ENCODE measurements around the gene THY1. TPM values are rescaled to one million over a fixed set of nuclear protein-coding genes. Genes with fewer than 3 reads are reported as not detected.

Gene THY1
- total and polyA plus RNA-seq, 2 of the 8 experiments (the other 6 are each of a cell fraction or from before 2014, with no cell fraction given), result 286 to 2,479 TPM

DNA sequence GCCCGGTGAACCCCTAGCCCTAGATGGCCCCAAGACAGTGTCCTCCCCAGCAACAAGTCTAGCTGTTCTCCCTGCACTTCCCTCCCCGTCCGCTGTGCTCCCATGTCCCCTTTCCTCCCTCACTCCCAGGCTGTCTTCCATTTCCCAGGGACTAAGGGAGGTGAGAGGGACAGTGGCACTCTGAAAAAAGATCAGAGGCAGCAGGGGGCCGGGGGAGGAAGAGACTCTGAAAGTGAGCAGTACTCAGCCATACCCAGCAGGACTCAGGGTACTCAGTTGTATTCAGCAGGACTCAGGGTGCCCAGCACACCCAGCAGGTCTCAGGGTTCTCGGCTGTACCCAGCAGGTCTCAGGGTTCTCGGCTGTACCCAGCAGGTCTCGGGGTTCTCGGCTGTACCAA is 48.4 kb upstream of the THY1 start:
- H3K23me2 ChIP-seq (ENCODE audit: low read depth, low read length), result peaks cover 5% of the 10 kb centered on the region; the same call in 1 of the 2 replicates

More for the DNA sequence above, 48.4 kb upstream of the THY1 start:
- H2AFZ ChIP-seq (ENCODE audit: low read length), result no peak overlapping the region
- no peak overlapping the region for H2AK5ac ChIP-seq (ENCODE audit: low read depth, low read length)
- H3K9ac ChIP-seq (replicated peaks in 1 of 4; ENCODE audit: extremely low read depth in 1 of 4, low read depth in 3 of 4, low read length in 3 of 4), result no peak overlapping the region
- FAIRE-seq, result no peak
- no peaks in the 10 kb centered on the region; a peak in 2 of 7 replicates for H3K27me3 ChIP-seq (replicated peaks in 1 of 4; ENCODE audit: control insufficient read depth in 3 of 4, extremely low read depth in 1 of 4, insufficient read depth in 3 of 4, low read length in 3 of 4)
- no peaks in the 10 kb centered on the region for H3K79me1 ChIP-seq (ENCODE audit: low read depth, low read length)
- no peak overlapping the region for H3K4ac ChIP-seq (replicated peaks; ENCODE audit: insufficient read length, low read depth, low read length)
- ChIA-PET POLR2A (ENCODE audit: partially characterized antibody) (interaction anchor here (0.9 to 1.6 kb wide), 5 partner anchors 48 to 89 kb away, joined by 3 to 8 read pairs (median 3); partner anchors contain the start of genes THY1 and USP2), CTCF (ENCODE audit: partially characterized antibody) (interaction anchor here (0.8 to 13.3 kb wide), 17 partner anchors 9 to 148 kb away, joined by 3 to 336 read pairs (median 4); partner anchors contain the start of gene USP2)
- peaks cover 0 to 13% (median under 1%) of the 10 kb centered on the region in 4 experiments; a peak in 5 of 7 replicates for H3K4me1 ChIP-seq (replicated peaks in 1 of 4; ENCODE audit: control insufficient read depth in 3 of 4, insufficient read depth in 4 of 4, low read length in 3 of 4)
- H3K36me3 ChIP-seq (ENCODE audit: control insufficient read depth in 2 of 4, insufficient read depth in 4 of 4, low read length in 3 of 4), result no peaks in the 10 kb centered on the region
- H3K18ac ChIP-seq (ENCODE audit: extremely low read depth, low read length), result no peak overlapping the region
- no peak overlapping the region for H3K4me3 ChIP-seq (ENCODE audit: extremely low read depth in 1 of 4, insufficient read depth in 2 of 4, low read depth in 3 of 4, low read length in 4 of 4)
- 81% methylated on average over 8 of the region's 8 CpGs; no CpG with 5 or more reads in 1 of the 2 experiments for WGBS, 2 experiments (ENCODE audit: extremely low coverage in 1 of 2, insufficient coverage in 1 of 2, insufficient read length in 1 of 2, insufficient replicate concordance in 2 of 2, low coverage in 1 of 2, low lambda C conversion rate in 2 of 2, missing lambda C conversion rate in 1 of 2)
- H3K23ac ChIP-seq (ENCODE audit: insufficient read length), result no peak overlapping the region
- TF ChIP-seq NRF1 (IDR thresholded peaks at IDR 0.05; ENCODE audit: low read depth, low read length) (no peak), ATF2 (IDR thresholded peaks at IDR 0.05; ENCODE audit: low read length) (no peak), POLR2A (IDR thresholded peaks at IDR 0.05; ENCODE audit: control extremely low read depth in 1 of 2, low read depth in 2 of 2, low read length in 2 of 2) (no peak), CBX8 (IDR thresholded peaks at IDR 0.05; ENCODE audit: borderline replicate concordance, low read depth, low read length) (no peak)
- TF ChIP-seq, protein P1, sequence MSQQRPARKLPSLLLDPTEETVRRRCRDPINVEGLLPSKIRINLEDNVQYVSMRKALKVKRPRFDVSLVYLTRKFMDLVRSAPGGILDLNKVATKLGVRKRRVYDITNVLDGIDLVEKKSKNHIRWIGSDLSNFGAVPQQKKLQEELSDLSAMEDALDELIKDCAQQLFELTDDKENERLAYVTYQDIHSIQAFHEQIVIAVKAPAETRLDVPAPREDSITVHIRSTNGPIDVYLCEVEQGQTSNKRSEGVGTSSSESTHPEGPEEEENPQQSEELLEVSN (IDR thresholded peaks at IDR 0.05), result no peak
- no peak overlapping the region for H4K91ac ChIP-seq (replicated peaks; ENCODE audit: insufficient read length, low read length)
- no peak overlapping the region for H4K8ac ChIP-seq (ENCODE audit: extremely low read depth, insufficient read depth, low read length)
- H2BK20ac ChIP-seq (ENCODE audit: low read length), result no peak overlapping the region
- H3K27ac ChIP-seq (ENCODE audit: low read depth, low read length), result no peak overlapping the region
- no peaks in the 10 kb centered on the region for H3K9me3 ChIP-seq (ENCODE audit: insufficient read depth in 2 of 2, low read depth in 1 of 2, low read length in 1 of 2)
- no peak overlapping the region for H3K56ac ChIP-seq (replicated peaks; ENCODE audit: insufficient read length, low read depth, low read length)
- no peak overlapping the region for H2BK15ac ChIP-seq (ENCODE audit: low read length)
- no peak overlapping the region for H3K14ac ChIP-seq (ENCODE audit: insufficient read length)
- no peak overlapping the region for H3K4me2 ChIP-seq (ENCODE audit: insufficient read depth in 1 of 2, low read depth in 2 of 2, low read length in 2 of 2)
- DNase-seq (ENCODE audit: low read depth in 1 of 2, low spot score in 2 of 2), result peak in 1 of 2 experiments; percentile 47
- H4K20me1 ChIP-seq (replicated peaks in 1 of 2; ENCODE audit: control insufficient read depth in 1 of 2, insufficient read depth in 2 of 2, low read length in 2 of 2), result peaks cover 0 to 3% of the 10 kb centered on the region in 2 experiments
- no peak overlapping the region for H4K5ac ChIP-seq (ENCODE audit: insufficient read length, low read depth, low read length)
- no peaks in the 10 kb centered on the region for H3K79me2 ChIP-seq (ENCODE audit: control insufficient read depth in 1 of 2, insufficient read depth in 2 of 2, low read length in 2 of 2)
- H2BK5ac ChIP-seq (ENCODE audit: low read depth, low read length), result no peak overlapping the region
- H2BK120ac ChIP-seq (replicated peaks; ENCODE audit: low read depth, low read length), result no peak overlapping the region
- H2BK12ac ChIP-seq (ENCODE audit: low read depth, low read length), result no peak overlapping the region
